Liver (tissue), 9 donors: ENCODE measurements around the gene VWA2. TPM values are rescaled to one million over a fixed set of nuclear protein-coding genes. Genes with fewer than 3 reads are reported as not detected.

Source experiments
- DNase-seq: peaks from one replicate; pipeline ENCODE4 v3.0.0-alpha.2; 2017; ENCODE audit warnings: low spot score
- H3K27ac ChIP-seq, 2 donors: one replicate each; pipeline ENCODE4 v1.7.0; 2013; ENCODE audit warnings: inconsistent platforms in 2 of 2, low read length in 2 of 2, control low read depth in 1 of 2, low read depth in 1 of 2, mild to moderate bottlenecking in 1 of 2
- H3K27me3 ChIP-seq, 4 donors: one replicate each; pipeline versions ENCODE4 v1.6.1 to v1.7.0; 2013; ENCODE audit warnings: low read length in 3 of 4, inconsistent platforms in 1 of 4, mild to moderate bottlenecking in 1 of 4, moderate library complexity in 1 of 4; ENCODE audit not compliant: control insufficient read depth in 4 of 4, insufficient read depth in 4 of 4
- H3K36me3 ChIP-seq, 4 donors: one replicate each; pipeline versions ENCODE4 v1.6.1 to v1.7.0; 2013; ENCODE audit warnings: low read length in 3 of 4, mild to moderate bottlenecking in 3 of 4, low read depth in 1 of 4, moderate library complexity in 1 of 4; ENCODE audit not compliant: control insufficient read depth in 4 of 4, insufficient read depth in 3 of 4
- H3K4me1 ChIP-seq, 4 donors: one replicate each; pipeline versions ENCODE4 v1.6.1 to v1.7.0; 2013; ENCODE audit warnings: low read length in 3 of 4, mild to moderate bottlenecking in 3 of 4, moderate library complexity in 1 of 4; ENCODE audit not compliant: control insufficient read depth in 4 of 4, insufficient read depth in 4 of 4
- H3K4me3 ChIP-seq, 3 donors: one replicate each; pipeline versions ENCODE4 v1.6.1 to v1.7.0; 2013; ENCODE audit warnings: low read length in 3 of 3, control low read depth in 1 of 3, low read depth in 1 of 3, mild to moderate bottlenecking in 1 of 3
- H3K9ac ChIP-seq, 2 donors: one replicate each; pipeline ENCODE4 v1.7.0; 2013; ENCODE audit warnings: low read length in 2 of 2, mild to moderate bottlenecking in 2 of 2, moderate library complexity in 2 of 2, control low read depth in 1 of 2, low read depth in 1 of 2
- H3K9me3 ChIP-seq, 4 donors: one replicate each; pipeline versions ENCODE4 v1.6.1 to v1.7.0; 2013; ENCODE audit warnings: low read length in 3 of 4; ENCODE audit not compliant: control insufficient read depth in 4 of 4
- ATF3 ChIP-seq: IDR thresholded peaks from 2 replicates; pipeline ENCODE4 v1.6.1; 2016; ENCODE audit warnings: antibody characterized with exemption
- CTCF ChIP-seq: fragments of 150-350 bp; IDR thresholded peaks from 2 replicates; pipeline ENCODE4 v1.5.1; 2017; ENCODE audit warnings: improper control_type of control experiment, low read depth, low read length; ENCODE audit not compliant: missing input control
- EGR1 ChIP-seq, 2 donors: IDR thresholded peaks; 2 replicates each; pipeline ENCODE4 v1.6.1; 2016 to 2018; ENCODE audit warnings: antibody characterized with exemption in 2 of 2, low read depth in 2 of 2
- FOXA1 ChIP-seq: IDR thresholded peaks from 2 replicates; pipeline ENCODE4 v1.6.1; 2016; ENCODE audit warnings: antibody characterized with exemption
- FOXA2 ChIP-seq: IDR thresholded peaks from 2 replicates; pipeline ENCODE4 v1.6.1; 2016; ENCODE audit warnings: antibody characterized with exemption
- GABPA ChIP-seq, 2 donors: IDR thresholded peaks in 1 of 2; conservative IDR thresholded peaks in 1 of 2; 2 replicates each; pipeline ENCODE4 v1.6.1; 2016; ENCODE audit warnings: antibody characterized with exemption in 2 of 2, mild to moderate bottlenecking in 1 of 2, moderate library complexity in 1 of 2
- HNF4A ChIP-seq, 2 donors: conservative IDR thresholded peaks; 2 replicates each; pipeline ENCODE4 v1.6.1; 2016; ENCODE audit warnings: antibody characterized with exemption in 2 of 2, mild to moderate bottlenecking in 2 of 2
- HNF4G ChIP-seq: IDR thresholded peaks from 2 replicates; pipeline ENCODE4 v1.6.1; 2016; ENCODE audit warnings: antibody characterized with exemption
- JUND ChIP-seq, 2 donors: IDR thresholded peaks; 2 replicates each; pipeline ENCODE4 v1.6.1; 2016; ENCODE audit warnings: antibody characterized with exemption in 2 of 2
- MAX ChIP-seq: IDR thresholded peaks from 2 replicates; pipeline ENCODE4 v1.6.1; 2016; ENCODE audit warnings: antibody characterized with exemption
- NR2F2 ChIP-seq: IDR thresholded peaks from 2 replicates; pipeline ENCODE4 v1.6.1; 2016; ENCODE audit warnings: antibody characterized with exemption
- RAD21 ChIP-seq, 2 donors: IDR thresholded peaks; 2 replicates each; pipeline ENCODE4 v1.6.1; 2016; ENCODE audit warnings: antibody characterized with exemption in 2 of 2, mild to moderate bottlenecking in 2 of 2
- REST ChIP-seq: IDR thresholded peaks from 2 replicates; pipeline ENCODE4 v1.6.1; 2016; ENCODE audit warnings: antibody characterized with exemption, mild to moderate bottlenecking
- RXRA ChIP-seq, 2 donors: IDR thresholded peaks; 2 replicates each; pipeline ENCODE4 v1.6.1; 2017 to 2018; ENCODE audit warnings: antibody characterized with exemption in 2 of 2, mild to moderate bottlenecking in 1 of 2
- SP1 ChIP-seq: IDR thresholded peaks from 2 replicates; pipeline ENCODE4 v1.6.1; 2018; ENCODE audit warnings: antibody characterized with exemption, mild to moderate bottlenecking
- TAF1 ChIP-seq: conservative IDR thresholded peaks from 2 replicates; pipeline ENCODE4 v1.6.1; 2016; ENCODE audit warnings: antibody characterized with exemption, mild to moderate bottlenecking
- YY1 ChIP-seq: IDR thresholded peaks from 2 replicates; pipeline ENCODE4 v1.6.1; 2016; ENCODE audit warnings: antibody characterized with exemption, mild to moderate bottlenecking
- ZBTB33 ChIP-seq: IDR thresholded peaks from 2 replicates; pipeline ENCODE4 v1.6.1; 2016; ENCODE audit warnings: antibody characterized with exemption
- WGBS: extraction: QIAGEN DNeasy Blood & Tissue Kit; methylation state at CpG from one replicate; pipeline ENCODE4 v1.1.7; 2013; 5-methylcytosine and 5-hydroxymethylcytosine counted together
- polyA plus RNA-seq, 2 donors: library from polyadenylated mRNA; stranded (reverse) in 1 of 2; unstranded in 1 of 2; fragments of 200-250 nt in 1 of 2; fragments of >200 nt in 1 of 2; fragmentation: Nextera tagmentation in 1 of 2; extraction: Ambion mirVana in 1 of 2; gene quantifications; one replicate each; pipeline versions ENCODE4 v1.2.1 to v1.2.3, GENCODE V29; 2013 to 2015
- total RNA-seq, 2 donors: library from RNA; depleted of rRNA; stranded (reverse); fragments of >200 nt; gene quantifications; one replicate each; pipeline ENCODE4 v1.2.3, GENCODE V29; 2014
- donor health status: healthy.
- donor health status: healthy.
- donor health status: healthy.
- donor health status: healthy.
- donor health status: healthy.

The VWA2 gene
- total and polyA plus RNA-seq, 4 donors, result 0.05 to 0.25 TPM; not detected in 2

- TF ChIP-seq HNF4G (no peak), EGR1 (IDR thresholded peaks at IDR 0.05; ENCODE audit: low read depth in 2 of 2) (no peak), REST (no peak), HNF4A (conservative IDR thresholded peaks at IDR 0.05) (no peak), SP1 (no peak), FOXA2 (no peak), YY1 (no peak), RAD21 (IDR thresholded peaks at IDR 0.05) (no peak), GABPA (IDR thresholded peaks at IDR 0.05 in 1 of 2, conservative IDR thresholded peaks at IDR 0.05 in 1 of 2) (no peak), NR2F2 (no peak), RXRA (IDR thresholded peaks at IDR 0.05) (no peak), CTCF (no peak), ZBTB33 (no peak), ATF3 (no peak), TAF1 (no peak), MAX (no peak), FOXA1 (no peak), JUND (IDR thresholded peaks at IDR 0.05) (no peak)
- WGBS, result 77% methylated on average over 5 of the region's 5 CpGs
- DNase-seq, result no peak
- H3K27ac ChIP-seq, result no peak overlapping the region
- no peak overlapping the region for H3K4me3 ChIP-seq
- no peak overlapping the region for H3K9ac ChIP-seq
- H3K36me3 ChIP-seq, result no peaks in the 10 kb centered on the region
- peaks cover 0 to 3% (median 0%) of the 10 kb centered on the region in 4 donors for H3K27me3 ChIP-seq
- no peaks in the 10 kb centered on the region for H3K4me1 ChIP-seq
- H3K9me3 ChIP-seq, result no peaks in the 10 kb centered on the region
These were observed 42.4 kb downstream of the VWA2 start for GRCh38 chr10:114281461-114281860.
